Type B pancreatic cell (in vitro differentiated cells): ENCODE results near the gene POLE2. TPM values are rescaled to one million over a fixed set of nuclear protein-coding genes. Genes with fewer than 3 reads are reported as not detected.

Experiments used
- DNase-seq: peaks from one replicate; pipeline ENCODE4 v3.0.0; 2021; ENCODE audit warnings: mixed read lengths; ENCODE audit not compliant: unreplicated experiment; ENCODE audit errors: extremely low spot score
- H3K27ac Mint-ChIP-seq: 2 replicates; pipeline ENCODE4 v1.8.0; 2021; ENCODE audit warnings: mild to moderate bottlenecking, mixed read lengths
- H3K27me3 Mint-ChIP-seq: 2 replicates; pipeline ENCODE4 v1.8.0; 2021; ENCODE audit warnings: mixed read lengths
- H3K36me3 Mint-ChIP-seq: 2 replicates; pipeline ENCODE4 v1.8.0; 2021; ENCODE audit warnings: mixed read lengths
- H3K4me1 Mint-ChIP-seq: one replicate; pipeline ENCODE4 v1.8.0; 2021; ENCODE audit warnings: mixed read lengths; ENCODE audit not compliant: unreplicated experiment
- H3K4me3 Mint-ChIP-seq: 2 replicates; pipeline ENCODE4 v1.8.0; 2021; ENCODE audit warnings: mild to moderate bottlenecking, mixed read lengths
- H3K9me3 Mint-ChIP-seq: 2 replicates; pipeline ENCODE4 v1.8.0; 2021; ENCODE audit warnings: mixed read lengths
- CTCF ChIP-seq: fragments of 200-600 bp; sonication (generic); conservative IDR thresholded peaks from 2 replicates; pipeline ENCODE4 v1.5.0; 2021; ENCODE audit warnings: antibody characterized with exemption, mild to moderate bottlenecking
- total RNA-seq: library from RNA; stranded (reverse); gene quantifications from 2 replicates; pipeline ENCODE4 v1.2.1, GENCODE V29; 2021; ENCODE audit warnings: low replicate concordance

The POLE2 gene
- total RNA-seq, 1 donor from 2014 or later: 16.6 TPM

GRCh38 chr14:49636866-49637265, 51.1 kb downstream of the POLE2 start:
- H3K4me3 Mint-ChIP-seq: peak overlapping the region; percentile 75
- no peak for TF ChIP-seq CTCF
- no peaks in the 10 kb centered on the region for H3K9me3 Mint-ChIP-seq
- no peak for DNase-seq
- H3K4me1 Mint-ChIP-seq: peaks cover 29% of the 10 kb centered on the region
- H3K27ac Mint-ChIP-seq: peak overlapping the region; percentile 70
- H3K27me3 Mint-ChIP-seq: no peaks in the 10 kb centered on the region
- H3K36me3 Mint-ChIP-seq: peaks cover 27% of the 10 kb centered on the region

- Mint-ChIP-seq H3K27me3 (no peaks in the 10 kb centered on the region), H3K9me3 (no peaks in the 10 kb centered on the region), H3K36me3 (peaks cover 23% of the 10 kb centered on the region), H3K4me3 (peak within 1 kb of the TSS; percentile 98), H3K4me1 (peaks cover 26% of the 10 kb centered on the region), H3K27ac (peak within 1 kb of the TSS; percentile 97)
- no peak for TF ChIP-seq CTCF
- DNase-seq: peak; percentile 78
These were observed 53.3 kb downstream of the POLE2 start, which contains the start of gene DNAAF2 for GRCh38 chr14:49634547-49635334. DNAAF2 (minus strand) TSS chr14:49635244; CDS start chr14:49635149, 95 bp downstream.

- Mint-ChIP-seq H3K36me3 (peaks cover 22% of the 10 kb centered on the region), H3K4me1 (peaks cover 26% of the 10 kb centered on the region), H3K27me3 (no peaks in the 10 kb centered on the region)
These were observed 54.1 kb downstream of the POLE2 start for GRCh38 chr14:49633640-49634546.

GRCh38 chr14:49623941-49624839, 63.8 kb downstream of the POLE2 start:
- Mint-ChIP-seq H3K27me3 (no peaks in the 10 kb centered on the region), H3K4me1 (peaks cover 16% of the 10 kb centered on the region), H3K36me3 (peaks cover 9% of the 10 kb centered on the region), H3K4me3 (peak overlapping the region; percentile 28), H3K27ac (peak overlapping the region; percentile 41), H3K9me3 (no peaks in the 10 kb centered on the region)
- TF ChIP-seq CTCF: no peak
- no peak for DNase-seq

More at GRCh38 chr14:49633640-49634546, 54.1 kb downstream of the POLE2 start:
- Mint-ChIP-seq H3K4me3 (peak overlapping the region; percentile 98), H3K27ac (peak overlapping the region; percentile 98), H3K9me3 (no peaks in the 10 kb centered on the region)
- TF ChIP-seq CTCF: peak; percentile 88
- peak; percentile 97 for DNase-seq

- Mint-ChIP-seq H3K27ac (no peak overlapping the region), H3K4me3 (no peak overlapping the region), H3K27me3 (no peaks in the 10 kb centered on the region), H3K36me3 (peaks cover 15% of the 10 kb centered on the region), H3K9me3 (no peaks in the 10 kb centered on the region), H3K4me1 (peaks cover 23% of the 10 kb centered on the region)
- DNase-seq: no peak
- no peak for TF ChIP-seq CTCF
These were observed 64.6 kb downstream of the POLE2 start for GRCh38 chr14:49623387-49623786.
